Hepatic stellate cell (primary cell): Measurements from ENCODE around the gene GPR27.

Source experiments
- DNase-seq: peaks from one replicate; pipeline ENCODE4 v3.0.0; 2011; ENCODE audit warnings: low spot score

GPR27 gene

GRCh38 chr3:71785532-71786216 lies 32.0 kb downstream of the GPR27 start:
- no peak for DNase-seq

GRCh38 chr3:71786217-71786549 lies 32.5 kb downstream of the GPR27 start:
- no peak for DNase-seq

- DNase-seq: no peak
These were observed 32.9 kb downstream of the GPR27 start for GRCh38 chr3:71786551-71786950.

GRCh38 chr3:71787851-71788405 lies 34.3 kb downstream of the GPR27 start:
- DNase-seq: no peak

- no peak for DNase-seq
These were observed 36.3 kb downstream of the GPR27 start for GRCh38 chr3:71789922-71790321.

GRCh38 chr3:71791634-71792033 lies 38.0 kb downstream of the GPR27 start:
- DNase-seq: no peak

GRCh38 chr3:71796290-71796689 lies 42.6 kb downstream of the GPR27 start:
- DNase-seq: no peak

- no peak for DNase-seq
These were observed 43.8 kb downstream of the GPR27 start for GRCh38 chr3:71797455-71797854.

- DNase-seq: no peak
These were observed 46.4 kb downstream of the GPR27 start for GRCh38 chr3:71800023-71800422.

GRCh38 chr3:71801986-71802385 lies 48.3 kb downstream of the GPR27 start:
- DNase-seq: no peak

- no peak for DNase-seq
These were observed 49.6 kb downstream of the GPR27 start for GRCh38 chr3:71803248-71803647.

- no peak for DNase-seq
These were observed 51.5 kb downstream of the GPR27 start for GRCh38 chr3:71805199-71805598.

- no peak for DNase-seq
These were observed 52.0 kb downstream of the GPR27 start for GRCh38 chr3:71805691-71806090.
